ENCODE measurements around the gene SENP7.

Gene SENP7

GRCh38 chr3:101351829-101352228, 161.2 kb downstream of the SENP7 start:
- no peaks in the 10 kb centered on the region for H3K36me3 ChIP-seq (replicated peaks)
- peak; percentile 5 for DNase-seq
- H3K27ac ChIP-seq, result no peak overlapping the region
- H3K27me3 ChIP-seq (replicated peaks), result no peaks in the 10 kb centered on the region
- no peak for TF ChIP-seq CTCF (IDR thresholded peaks at IDR 0.05; ENCODE audit: low read depth, low read length, missing control alignments)
- in situ Hi-C loops (cut with HindIII; ENCODE audit: low pct_ligation_motif_present, low sequenced_read_pairs), result no loop called here
- no peak overlapping the region for H3K4me3 ChIP-seq (ENCODE audit: low read depth, low read length)

- in situ Hi-C loops (cut with HindIII; ENCODE audit: low pct_ligation_motif_present, low sequenced_read_pairs), result no loop called here
- H3K27ac ChIP-seq, result no peak overlapping the region
- H3K27me3 ChIP-seq (replicated peaks), result no peaks in the 10 kb centered on the region
- DNase-seq, result no peak
- H3K36me3 ChIP-seq (replicated peaks), result no peaks in the 10 kb centered on the region
- no peak overlapping the region for H3K4me3 ChIP-seq (ENCODE audit: low read depth, low read length)
- no peak for TF ChIP-seq CTCF (IDR thresholded peaks at IDR 0.05; ENCODE audit: low read depth, low read length, missing control alignments)
These were observed 172.4 kb downstream of the SENP7 start for GRCh38 chr3:101340591-101340990.

GRCh38 chr3:101333883-101334282, 179.1 kb downstream of the SENP7 start:
- no peak for DNase-seq
- no peaks in the 10 kb centered on the region for H3K27me3 ChIP-seq (replicated peaks)
- TF ChIP-seq CTCF (IDR thresholded peaks at IDR 0.05; ENCODE audit: low read depth, low read length, missing control alignments), result no peak
- in situ Hi-C loops (cut with HindIII; ENCODE audit: low pct_ligation_motif_present, low sequenced_read_pairs), result no loop called here
- H3K27ac ChIP-seq, result no peak overlapping the region
- H3K36me3 ChIP-seq (replicated peaks), result no peaks in the 10 kb centered on the region
- no peak overlapping the region for H3K4me3 ChIP-seq (ENCODE audit: low read depth, low read length)

- no peak overlapping the region for H3K27ac ChIP-seq
- TF ChIP-seq CTCF (IDR thresholded peaks at IDR 0.05; ENCODE audit: low read depth, low read length, missing control alignments), result no peak
- H3K4me3 ChIP-seq (ENCODE audit: low read depth, low read length), result no peak overlapping the region
- DNase-seq, result no peak
- in situ Hi-C loops (cut with HindIII; ENCODE audit: low pct_ligation_motif_present, low sequenced_read_pairs), result no loop called here
- H3K27me3 ChIP-seq (replicated peaks), result no peaks in the 10 kb centered on the region
- no peaks in the 10 kb centered on the region for H3K36me3 ChIP-seq (replicated peaks)
These were observed 183.9 kb downstream of the SENP7 start for GRCh38 chr3:101329016-101329673.

GRCh38 chr3:101325393-101326134, 187.4 kb downstream of the SENP7 start:
- Histone ChIP-seq H3K27me3 (replicated peaks) (no peaks in the 10 kb centered on the region), H3K36me3 (replicated peaks) (no peaks in the 10 kb centered on the region), H3K4me3 (ENCODE audit: low read depth, low read length) (no peak overlapping the region), H3K27ac (no peak overlapping the region)
- no peak for TF ChIP-seq CTCF (IDR thresholded peaks at IDR 0.05; ENCODE audit: low read depth, low read length, missing control alignments)
- DNase-seq, result no peak
- in situ Hi-C loops (cut with HindIII; ENCODE audit: low pct_ligation_motif_present, low sequenced_read_pairs), result no loop called here

Measured in brain microvascular endothelial cell (primary cell).